Measurements from ENCODE around the gene SMYD4. TPM values are rescaled to one million over a fixed set of nuclear protein-coding genes. Genes with fewer than 3 reads are reported as not detected.

SMYD4 gene
- total RNA-seq, 1 experiment from 2014 or later: 9.3 TPM

DNA sequence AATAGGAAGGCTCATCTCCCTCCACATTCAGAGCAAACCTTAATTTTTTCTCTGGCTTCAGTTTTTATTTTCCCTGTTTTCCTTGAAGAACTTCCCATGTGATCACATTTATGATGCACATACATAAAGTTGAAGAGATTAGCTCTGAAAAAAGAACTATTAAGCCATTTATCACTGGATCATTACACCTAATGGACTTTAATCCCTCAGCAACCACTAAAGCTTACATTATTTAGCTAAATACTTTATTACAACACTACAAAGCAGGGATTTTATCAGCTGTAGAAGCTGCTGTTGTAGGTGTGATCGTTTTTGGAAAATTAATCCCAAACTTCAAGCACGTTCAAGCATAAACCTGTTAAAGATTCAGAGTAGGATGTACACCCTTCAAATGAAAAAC, 21.1 kb downstream of the SMYD4 start:
- H4K20me1 ChIP-seq (ENCODE audit: low read length): no peaks in the 10 kb centered on the region
- no peaks in the 10 kb centered on the region; the same call in 1 of the 2 replicates for H3K36me3 ChIP-seq (ENCODE audit: low read depth, low read length)
- ChIA-PET POLR2A (ENCODE audit: unreplicated experiment) (no interaction called here), CTCF (no interaction called here)
- no peaks in the 10 kb centered on the region for H3F3A ChIP-seq (ENCODE audit: low read length, unreplicated experiment)
- no TSS peak for BruUV-seq (replicated peaks)
- H3K4me1 ChIP-seq (ENCODE audit: insufficient read depth, low read length): peaks cover 8% of the 10 kb centered on the region; the same call in 1 of the 2 replicates
- no peak overlapping the region for H3K4me2 ChIP-seq (ENCODE audit: low read length)
- no peak for DNase-seq
- no peak overlapping the region for H2AFZ ChIP-seq (ENCODE audit: low read length)
- no peaks in the 10 kb centered on the region for H3K79me2 ChIP-seq (ENCODE audit: low read length)
- no peak overlapping the region for H3K4me3 ChIP-seq (ENCODE audit: low read length)
- no peak for TF ChIP-seq EZH2phosphoT487 (IDR thresholded peaks at IDR 0.05; ENCODE audit: borderline replicate concordance, low read length)
- no peaks in the 10 kb centered on the region for H3K9me2 ChIP-seq (replicated peaks; ENCODE audit: low read length)
- no peak overlapping the region for H3K27ac ChIP-seq (ENCODE audit: low read length)
- H3K9ac ChIP-seq (ENCODE audit: low read length): no peak overlapping the region
- no peak for ATAC-seq
- intact Hi-C loops (cut with micrococcal nuclease): no loop called here
- H3K9me3 ChIP-seq (ENCODE audit: low read length): no peaks in the 10 kb centered on the region
- H3K27me3 ChIP-seq (ENCODE audit: low read length): no peaks in the 10 kb centered on the region

GRCh38 chr17:1807890-1808289, 21.8 kb downstream of the SMYD4 start:
- no peak for ATAC-seq
- CTCF ChIA-PET: no interaction called here

DNA sequence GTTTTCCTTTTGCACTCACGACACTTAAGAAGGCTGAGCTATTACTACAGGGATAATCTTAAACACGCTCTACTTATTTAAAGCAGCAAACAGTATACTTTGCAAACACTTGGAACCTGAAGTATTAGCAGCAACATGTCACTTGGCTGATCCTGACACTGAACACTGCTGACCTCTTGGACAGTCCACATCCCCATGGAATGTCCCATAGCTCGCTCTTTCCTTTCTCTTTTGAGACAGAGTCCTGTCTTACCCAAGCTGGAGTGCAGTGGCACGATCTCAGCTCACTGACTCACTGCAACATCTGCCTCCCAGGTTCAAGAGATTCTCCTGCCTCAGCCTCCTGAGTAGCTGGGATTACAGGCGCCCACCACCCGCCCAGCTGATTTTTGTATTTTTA, 26.4 kb downstream of the SMYD4 start:
- no TSS peak for BruUV-seq (replicated peaks)
- no peak for ATAC-seq
- H3K9ac ChIP-seq (ENCODE audit: low read length): no peak overlapping the region
- H2AFZ ChIP-seq (ENCODE audit: low read length): no peak overlapping the region
- H3K79me2 ChIP-seq (ENCODE audit: low read length): no peaks in the 10 kb centered on the region
- H3K9me2 ChIP-seq (replicated peaks; ENCODE audit: low read length): no peaks in the 10 kb centered on the region
- no peaks in the 10 kb centered on the region for H3K27me3 ChIP-seq (ENCODE audit: low read length)
- no peak overlapping the region for H3K4me3 ChIP-seq (ENCODE audit: low read length)
- no peak overlapping the region for H3K27ac ChIP-seq (ENCODE audit: low read length)
- ChIA-PET POLR2A (ENCODE audit: unreplicated experiment) (no interaction called here), CTCF (no interaction called here)
- H3K36me3 ChIP-seq (ENCODE audit: low read depth, low read length): no peaks in the 10 kb centered on the region
- H3F3A ChIP-seq (ENCODE audit: low read length, unreplicated experiment): no peaks in the 10 kb centered on the region
- no peak overlapping the region for H3K4me2 ChIP-seq (ENCODE audit: low read length)
- no peaks in the 10 kb centered on the region for H3K4me1 ChIP-seq (ENCODE audit: insufficient read depth, low read length)
- DNase-seq: no peak
- H4K20me1 ChIP-seq (ENCODE audit: low read length): no peaks in the 10 kb centered on the region
- TF ChIP-seq EZH2phosphoT487 (IDR thresholded peaks at IDR 0.05; ENCODE audit: borderline replicate concordance, low read length): no peak
- TF ChIP-seq EZH2 (IDR thresholded peaks at IDR 0.05; ENCODE audit: low read length, unreplicated experiment): no peak
- TF ChIP-seq CTCF (conservative IDR thresholded peaks at IDR 0.05; ENCODE audit: low read depth, low read length): no peak
- no peaks in the 10 kb centered on the region for H3K9me3 ChIP-seq (ENCODE audit: low read length)
- intact Hi-C loops (cut with micrococcal nuclease): no loop called here

More at GRCh38 chr17:1807890-1808289, 21.8 kb downstream of the SMYD4 start:
- TF ChIP-seq EZH2phosphoT487 (IDR thresholded peaks at IDR 0.05; ENCODE audit: borderline replicate concordance, low read length): no peak
- TF ChIP-seq EZH2 (IDR thresholded peaks at IDR 0.05; ENCODE audit: low read length, unreplicated experiment): no peak
- no peak for TF ChIP-seq CTCF (conservative IDR thresholded peaks at IDR 0.05; ENCODE audit: low read depth, low read length)
- POLR2A ChIA-PET (ENCODE audit: unreplicated experiment): no interaction called here
- no peak overlapping the region for H3K4me2 ChIP-seq (ENCODE audit: low read length)
- H3K36me3 ChIP-seq (ENCODE audit: low read depth, low read length): no peaks in the 10 kb centered on the region; the same call in 1 of the 2 replicates
- H3K9ac ChIP-seq (ENCODE audit: low read length): no peak overlapping the region
- no peaks in the 10 kb centered on the region for H3F3A ChIP-seq (ENCODE audit: low read length, unreplicated experiment)
- H3K79me2 ChIP-seq (ENCODE audit: low read length): no peaks in the 10 kb centered on the region
- intact Hi-C loops (cut with micrococcal nuclease): no loop called here
- no peaks in the 10 kb centered on the region for H3K9me2 ChIP-seq (replicated peaks; ENCODE audit: low read length)
- no peaks in the 10 kb centered on the region for H4K20me1 ChIP-seq (ENCODE audit: low read length)
- no peak overlapping the region for H3K4me3 ChIP-seq (ENCODE audit: low read length)
- no TSS peak for BruUV-seq (replicated peaks)
- no peak overlapping the region for H2AFZ ChIP-seq (ENCODE audit: low read length)
- DNase-seq: no peak
- H3K27me3 ChIP-seq (ENCODE audit: low read length): no peaks in the 10 kb centered on the region
- peaks cover under 1% of the 10 kb centered on the region; the same call in 1 of the 2 replicates for H3K4me1 ChIP-seq (ENCODE audit: insufficient read depth, low read length)
- no peaks in the 10 kb centered on the region for H3K9me3 ChIP-seq (ENCODE audit: low read length)
- no peak overlapping the region for H3K27ac ChIP-seq (ENCODE audit: low read length)

Data from PC-3 (cell line).